GM21390 (cell line): ENCODE measurements around the gene TWSG1.

Experiments used
- ATAC-seq: cut with Tn5 transposase; IDR thresholded peaks from one replicate; pipeline ENCODE4 v1.9.1; 2021; ENCODE audit not compliant: unreplicated experiment

Gene TWSG1

DNA sequence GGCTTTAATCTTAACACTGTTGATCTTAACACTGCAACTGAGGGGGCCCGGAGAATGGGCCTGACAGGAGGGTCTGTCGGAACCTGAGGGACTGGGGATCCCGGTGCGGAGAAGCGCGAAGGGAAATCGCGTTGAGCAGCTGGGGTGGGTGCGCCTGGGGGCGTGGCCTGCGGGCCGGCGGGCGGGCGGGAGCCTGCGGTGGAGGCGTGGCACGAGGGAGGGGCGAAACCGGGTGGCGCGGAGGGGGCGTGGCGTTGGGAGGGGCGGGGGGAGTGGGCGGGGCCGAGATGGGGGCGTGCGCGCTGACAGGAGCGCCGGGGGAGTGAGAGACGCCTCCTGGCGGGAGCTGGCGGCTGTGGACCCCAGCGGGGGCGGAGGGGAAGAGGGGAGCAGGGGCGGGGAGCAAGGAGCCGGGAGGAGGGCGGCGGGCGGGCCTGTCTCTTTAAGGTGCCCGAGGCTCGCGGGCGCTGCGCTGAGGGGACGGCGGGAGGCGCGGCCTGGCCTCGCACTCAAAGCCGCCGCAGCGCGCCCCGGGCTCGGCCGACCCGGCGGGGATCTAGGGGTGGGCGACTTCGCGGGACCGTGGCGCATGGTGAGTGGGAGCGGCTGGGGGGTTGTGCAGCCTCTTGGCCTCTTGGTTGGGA lies at the start of gene TWSG1:
Gene TWSG1, plus strand, starts transcription at position 445 of the 644 bp plus-strand sequence. CDS start 2,457 bp downstream, outside the sequence.
- ATAC-seq = peak; percentile 79

GRCh38 chr18:9285604-9286003 lies 49.0 kb upstream of the TWSG1 start:
- no peak for ATAC-seq

GRCh38 chr18:9287036-9287435 lies 47.5 kb upstream of the TWSG1 start:
- no peak for ATAC-seq

DNA sequence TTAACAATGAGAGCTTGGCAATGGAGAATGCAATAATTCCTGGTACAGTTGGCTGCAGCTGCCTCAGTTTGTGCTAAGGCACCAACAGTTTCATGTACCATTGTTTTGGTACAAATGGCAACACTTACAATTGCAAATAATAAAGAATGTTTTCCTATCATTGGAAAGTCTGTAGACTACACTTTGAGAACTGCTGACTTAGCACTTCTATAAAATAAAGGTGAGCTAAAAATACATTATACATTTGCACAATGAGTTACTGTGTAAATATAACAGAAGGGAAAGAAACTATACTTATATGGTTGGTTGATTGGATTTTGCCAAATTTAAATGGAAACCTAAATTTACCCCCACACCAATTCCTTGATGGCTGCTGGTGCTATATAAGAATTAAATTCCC lies 44.9 kb upstream of the TWSG1 start:
- no peak for ATAC-seq

DNA sequence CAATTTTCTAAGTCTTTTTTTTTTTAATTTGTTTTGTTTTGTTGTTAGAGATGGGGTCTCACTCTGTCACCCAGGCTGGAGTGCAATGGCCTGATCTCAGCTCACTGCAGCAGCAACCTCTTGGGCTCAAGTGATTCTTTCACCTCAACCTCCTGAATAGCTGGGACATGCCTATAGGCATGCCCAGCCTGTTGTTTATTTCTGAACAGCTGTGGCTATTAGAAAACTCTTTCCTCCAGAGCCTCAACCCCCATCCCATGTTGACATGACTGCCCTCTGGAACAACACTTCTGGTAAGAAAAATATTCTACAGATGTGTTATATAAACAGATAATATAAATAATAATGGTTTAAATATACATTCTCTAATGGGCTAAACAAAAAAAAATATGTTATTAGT lies 44.4 kb upstream of the TWSG1 start:
- ATAC-seq = no peak

DNA sequence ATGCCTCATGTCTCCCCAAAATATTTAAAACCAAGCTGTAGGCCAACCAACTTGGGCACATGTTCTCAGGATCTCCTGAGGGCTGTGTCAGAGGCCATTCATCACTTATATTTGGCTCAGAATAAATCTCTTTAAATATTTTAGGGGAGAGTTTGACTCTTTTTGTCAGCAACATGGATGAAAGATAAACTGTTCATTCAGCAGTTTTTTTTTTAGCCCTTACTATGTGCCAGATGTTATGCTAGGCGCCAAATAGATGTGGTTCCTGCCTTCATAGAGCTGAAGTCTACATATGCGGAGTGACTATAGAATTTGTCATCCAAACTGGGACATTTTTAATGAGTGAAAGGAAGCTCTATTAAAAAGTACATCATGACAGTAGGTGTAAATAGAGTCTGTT lies 42.5 kb upstream of the TWSG1 start:
- no peak for ATAC-seq

- ATAC-seq = no peak
These were observed 40.6 kb upstream of the TWSG1 start for GRCh38 chr18:9293948-9294347.

DNA sequence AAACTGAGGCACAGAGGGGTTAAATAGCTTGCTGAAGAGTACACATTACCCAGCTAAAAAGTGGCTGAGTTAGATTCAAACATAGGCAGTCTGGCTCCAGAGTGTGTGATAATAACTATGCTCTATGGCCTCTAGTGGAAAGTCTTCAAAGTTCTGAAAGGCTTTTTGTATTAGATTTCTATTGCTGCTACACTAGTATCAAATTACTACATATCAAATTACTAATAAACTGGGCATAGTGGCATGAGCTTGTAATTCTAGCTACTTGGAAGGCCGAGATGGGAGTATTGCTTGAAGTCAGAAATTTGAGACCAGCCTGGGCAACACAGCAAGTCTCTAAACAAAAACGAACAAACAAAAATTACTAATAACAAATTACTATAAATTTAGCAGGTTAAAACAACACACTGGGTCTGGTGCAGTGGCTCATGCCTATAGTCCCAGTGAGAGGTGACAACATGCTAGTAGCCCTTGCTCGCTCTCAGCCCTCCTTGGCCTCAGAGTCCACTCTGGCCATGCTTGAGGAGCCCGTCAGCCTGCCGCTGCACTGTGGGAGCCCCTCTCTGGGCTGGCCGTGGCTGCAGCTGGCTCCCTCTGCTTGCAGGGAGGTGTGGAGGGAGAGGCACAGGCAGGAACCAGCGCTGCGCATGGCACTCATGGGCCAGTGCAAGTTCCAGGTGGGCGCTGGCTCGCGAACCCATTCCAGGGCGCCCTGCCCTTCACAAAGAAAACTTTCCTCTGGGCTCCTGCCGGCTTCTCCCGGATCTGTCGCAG lies 38.2 kb upstream of the TWSG1 start:
- ATAC-seq = no peak

- no peak for ATAC-seq
These were observed 37.6 kb upstream of the TWSG1 start for GRCh38 chr18:9297007-9297393.

GRCh38 chr18:9304388-9305070 lies 30.0 kb upstream of the TWSG1 start:
- no peak for ATAC-seq

- ATAC-seq = no peak
These were observed 15.2 kb upstream of the TWSG1 start for GRCh38 chr18:9319333-9319732.

DNA sequence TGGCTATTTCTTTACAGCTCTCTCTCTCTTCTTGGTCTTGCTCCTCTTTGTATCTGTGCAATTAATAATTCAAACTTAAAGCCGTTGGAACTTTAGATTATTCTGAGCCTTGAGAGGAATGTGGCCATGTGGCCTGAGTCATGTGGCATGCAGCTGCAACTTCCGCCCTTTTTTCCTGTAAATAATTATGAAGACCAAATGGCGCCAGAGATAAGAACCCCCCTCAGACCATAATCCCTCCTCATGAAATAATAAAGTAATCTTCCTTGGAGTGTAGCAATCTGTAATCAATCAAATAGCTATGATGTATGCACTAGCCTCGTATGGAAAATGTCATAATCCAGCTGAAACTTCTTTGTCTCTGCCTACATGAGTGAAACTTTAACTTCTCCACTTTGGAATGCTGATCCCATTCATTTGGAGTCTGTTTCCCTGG lies 13.5 kb upstream of the TWSG1 start:
- ATAC-seq = no peak

DNA sequence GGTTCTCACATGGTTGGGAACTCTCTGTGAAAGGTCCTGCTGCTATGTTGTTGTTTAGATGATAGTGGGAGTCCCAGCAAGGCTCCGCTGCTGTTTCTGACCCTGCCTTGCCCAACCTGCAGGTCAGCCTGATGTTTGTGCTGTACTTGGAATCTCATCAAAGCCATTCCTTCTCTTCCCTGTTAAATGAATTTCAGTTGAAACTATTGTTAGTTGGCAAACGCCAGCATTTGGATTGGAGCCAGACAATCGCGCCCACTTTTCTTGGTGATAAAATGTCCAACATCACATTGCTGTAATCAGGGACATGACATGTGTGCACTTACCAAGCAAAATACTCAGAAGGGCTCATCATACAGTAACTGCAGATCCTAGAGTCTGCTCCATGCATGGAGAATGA lies 12.8 kb upstream of the TWSG1 start:
- ATAC-seq = no peak

GRCh38 chr18:9322744-9323143 lies 11.8 kb upstream of the TWSG1 start:
- ATAC-seq = no peak

- ATAC-seq = no peak
These were observed 10.7 kb upstream of the TWSG1 start for GRCh38 chr18:9323750-9324445.

DNA sequence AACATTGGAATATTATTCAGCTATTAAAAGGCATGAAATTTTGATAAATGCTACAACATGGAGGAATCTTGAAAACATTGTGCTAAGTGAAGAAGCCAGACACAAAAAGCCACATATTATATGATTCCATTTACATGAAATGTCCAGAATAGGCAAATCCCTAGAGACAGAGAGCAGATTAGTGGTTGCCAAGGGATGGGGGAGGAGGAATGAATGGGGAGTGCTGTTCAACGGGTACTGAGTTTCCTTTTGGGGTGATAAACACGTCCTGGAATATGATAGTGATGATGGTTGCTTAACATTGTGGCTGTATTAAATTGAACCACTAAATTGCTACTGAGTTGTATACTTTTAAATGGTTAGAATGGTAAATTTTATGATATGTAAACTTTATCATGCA lies 8.9 kb upstream of the TWSG1 start:
- no peak for ATAC-seq

DNA sequence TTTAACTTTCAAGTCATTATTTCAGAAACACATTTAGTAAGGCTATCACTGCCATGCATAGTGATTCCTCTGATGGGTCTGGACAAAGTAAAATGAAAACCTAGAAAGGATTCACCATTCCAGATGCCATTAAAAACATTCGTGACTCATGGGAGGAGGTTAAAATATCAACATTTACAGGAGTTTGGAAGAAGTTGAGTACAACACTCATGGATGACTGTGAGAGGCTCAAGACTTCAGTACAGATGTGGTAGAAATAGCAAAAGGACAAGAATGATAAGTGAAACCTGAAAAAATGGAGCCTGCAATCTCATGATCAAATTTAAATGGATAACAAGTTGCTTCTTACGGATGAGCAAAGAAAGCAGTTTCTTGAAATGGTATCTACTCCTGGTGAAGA lies 5.8 kb upstream of the TWSG1 start:
- no peak for ATAC-seq

GRCh38 chr18:9329471-9329870 lies 5.1 kb upstream of the TWSG1 start:
- no peak for ATAC-seq

- no peak for ATAC-seq
These were observed 4.2 kb upstream of the TWSG1 start for GRCh38 chr18:9330419-9330818.

DNA sequence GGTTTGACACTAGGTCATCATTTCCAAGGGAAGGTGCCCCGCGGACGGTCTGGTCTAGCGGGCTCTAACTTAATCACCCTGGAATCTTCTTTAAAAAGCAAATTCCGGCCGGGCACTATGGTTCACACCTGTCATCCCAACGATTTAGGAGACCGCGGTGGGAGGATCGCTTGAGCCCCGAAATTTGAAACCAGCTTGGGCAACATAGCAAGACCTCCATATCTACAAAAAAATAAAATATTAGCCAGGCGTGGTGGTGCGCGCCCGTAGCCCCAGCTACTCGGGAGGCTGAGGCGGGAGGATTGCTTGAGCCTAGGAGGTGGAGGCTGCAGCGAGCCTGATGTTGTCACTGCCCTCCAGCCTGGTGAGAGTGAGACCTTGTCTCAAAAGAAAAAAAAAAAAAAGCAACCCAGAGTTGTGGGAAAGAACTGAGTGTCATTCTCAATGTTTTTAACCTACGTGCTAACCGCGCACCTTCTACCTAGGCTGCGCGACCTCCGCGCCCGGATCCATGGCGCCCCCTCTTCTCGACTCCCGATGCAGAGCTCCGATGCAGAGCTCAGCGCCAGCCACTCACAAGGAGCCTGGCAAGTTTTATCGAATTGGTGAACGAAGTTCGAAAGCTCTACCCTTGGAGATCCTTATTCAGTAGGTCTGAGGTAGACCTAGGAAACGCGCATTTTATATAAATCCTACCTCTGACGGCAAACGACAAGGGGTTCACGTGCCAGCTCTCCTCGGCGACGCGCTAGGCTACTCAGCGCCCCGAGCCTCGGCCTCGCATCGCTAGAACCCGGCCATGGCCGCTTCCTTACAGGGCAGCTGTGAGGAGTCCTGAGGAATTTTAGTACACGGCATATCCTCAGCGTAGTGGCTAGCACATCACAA lies 888 bp upstream of the TWSG1 start:
- ATAC-seq = peak; percentile 39
